HG03342 (cell line): ENCODE results near the gene CLIP4.

Source experiments
- ATAC-seq: cut with Tn5 transposase; IDR thresholded peaks from one replicate; pipeline ENCODE4 v1.9.1; 2021; ENCODE audit warnings: mild to moderate bottlenecking, moderate library complexity; ENCODE audit not compliant: unreplicated experiment

Gene CLIP4

DNA sequence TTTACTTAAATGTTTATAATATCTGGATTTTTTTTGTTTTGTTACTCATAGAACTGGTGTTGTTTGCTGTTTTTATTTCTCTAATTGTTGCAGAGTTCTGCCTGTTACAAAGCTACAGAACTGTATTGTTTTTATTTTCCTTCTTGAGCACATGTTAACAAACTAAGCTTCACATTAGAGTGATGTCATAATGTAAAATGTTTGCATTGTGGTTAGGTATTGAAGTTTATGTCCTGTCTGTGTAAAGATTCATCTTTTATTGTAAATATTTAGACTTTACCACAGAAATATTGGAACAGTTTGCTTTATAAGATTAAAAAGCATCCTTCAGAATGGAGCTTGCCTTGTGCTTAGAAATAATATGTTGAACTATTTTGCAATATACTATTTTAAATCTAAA lies 67.7 kb downstream of the CLIP4 start:
- ATAC-seq, result no peak

- ATAC-seq, result no peak
Measured at GRCh38 chr2:29184531-29184930, 69.3 kb downstream of the CLIP4 start.

- ATAC-seq, result no peak
Measured at GRCh38 chr2:29186817-29187216, 71.6 kb downstream of the CLIP4 start.

DNA sequence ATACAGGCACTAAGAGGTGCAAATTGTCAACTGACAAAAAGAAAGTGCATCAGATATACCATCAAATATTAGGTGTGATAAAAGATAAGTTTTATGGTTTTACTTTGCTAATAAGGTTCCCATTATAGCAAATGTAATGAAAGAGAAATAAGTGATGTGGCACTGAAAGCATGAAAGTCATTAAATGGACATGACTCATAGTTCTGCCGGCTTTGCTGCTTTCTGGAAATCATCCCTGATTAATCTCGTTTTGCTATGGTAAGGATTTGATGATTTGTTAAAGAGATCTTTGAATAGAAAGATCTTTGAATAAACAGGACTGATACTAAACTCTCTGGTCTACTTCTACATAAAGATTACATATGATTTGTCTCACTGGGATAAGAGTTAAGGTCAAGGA lies 72.7 kb downstream of the CLIP4 start:
- no peak for ATAC-seq

GRCh38 chr2:29189052-29189451 lies 73.8 kb downstream of the CLIP4 start:
- ATAC-seq, result no peak

GRCh38 chr2:29191817-29192216 lies 76.6 kb downstream of the CLIP4 start:
- no peak for ATAC-seq

GRCh38 chr2:29192526-29192925 lies 77.3 kb downstream of the CLIP4 start:
- no peak for ATAC-seq

GRCh38 chr2:29193111-29193510 lies 77.9 kb downstream of the CLIP4 start:
- ATAC-seq, result no peak

DNA sequence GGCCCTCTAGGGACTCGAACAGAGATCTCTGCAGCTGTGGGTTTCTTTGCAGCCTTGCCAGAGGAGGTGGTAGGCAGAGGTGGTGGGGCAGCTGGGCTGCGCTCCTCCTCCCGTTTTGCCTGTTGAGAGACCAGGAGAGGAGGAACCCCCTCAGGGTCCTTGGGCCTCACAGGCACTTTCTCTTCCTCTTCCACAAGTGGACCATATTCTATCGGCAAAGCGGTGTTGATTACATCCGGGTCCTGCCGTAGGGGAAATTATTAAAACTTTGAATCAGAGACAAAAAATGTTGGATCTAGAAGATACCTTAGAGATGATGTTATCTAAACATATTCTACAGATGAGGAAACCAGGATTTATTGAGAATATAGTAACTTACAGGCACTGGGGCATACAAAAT lies 78.5 kb downstream of the CLIP4 start:
- no peak for ATAC-seq

DNA sequence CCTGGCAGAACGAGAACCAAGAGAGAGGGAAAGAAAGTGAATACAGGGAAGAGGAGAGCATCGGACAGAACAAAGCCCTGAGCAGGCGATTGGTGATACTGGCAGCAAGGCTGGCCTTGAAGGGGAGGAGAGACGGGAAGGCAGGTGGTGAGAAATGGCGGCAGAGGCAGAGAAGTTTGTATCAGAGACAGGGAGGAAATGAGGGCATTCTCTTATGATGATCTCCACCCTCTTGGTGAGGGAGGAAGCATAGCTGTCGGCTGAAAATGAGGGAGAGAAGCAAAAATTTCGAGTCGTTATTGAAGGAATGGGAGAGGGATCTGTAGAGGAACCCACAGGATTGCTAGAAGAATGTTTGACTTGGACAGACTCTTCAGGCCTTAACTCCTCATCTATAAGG lies 80.6 kb downstream of the CLIP4 start:
- no peak for ATAC-seq

- no peak for ATAC-seq
Measured at GRCh38 chr2:29196792-29197788, 81.9 kb downstream of the CLIP4 start.

- ATAC-seq, result no peak
Measured at GRCh38 chr2:29201979-29202378, 86.8 kb downstream of the CLIP4 start.

DNA sequence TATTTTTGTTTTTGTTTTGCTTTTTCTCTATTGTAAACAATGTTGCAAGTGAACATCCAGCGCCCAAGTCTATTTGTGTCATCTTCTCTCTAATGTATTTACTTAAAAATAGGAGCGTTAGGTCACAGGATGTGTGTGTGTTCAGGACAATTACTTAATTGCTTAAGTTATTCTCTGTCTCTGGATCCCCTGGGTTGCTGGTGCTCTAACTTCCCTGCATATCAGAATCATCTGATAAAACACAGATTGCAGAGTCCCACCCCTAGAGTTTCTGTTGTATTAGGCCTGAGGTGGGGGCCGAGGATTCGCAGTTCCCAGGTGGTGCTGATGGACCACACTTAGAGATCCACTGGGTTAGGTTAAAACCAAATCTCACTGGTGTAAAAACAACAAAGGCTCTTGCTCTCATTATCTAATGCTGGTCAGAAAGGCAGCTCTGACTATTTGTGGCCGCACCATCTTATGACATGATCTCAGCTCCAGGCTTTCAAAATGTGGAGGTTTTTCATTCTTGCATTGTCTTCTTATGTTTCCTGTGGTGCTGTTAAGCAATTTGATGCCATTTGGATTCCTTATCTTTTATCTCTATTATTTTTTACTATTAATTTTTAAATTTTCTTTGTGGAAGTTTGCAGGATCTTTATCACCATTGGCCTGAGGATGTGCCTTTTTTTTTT lies 87.7 kb downstream of the CLIP4 start:
- no peak for ATAC-seq

DNA sequence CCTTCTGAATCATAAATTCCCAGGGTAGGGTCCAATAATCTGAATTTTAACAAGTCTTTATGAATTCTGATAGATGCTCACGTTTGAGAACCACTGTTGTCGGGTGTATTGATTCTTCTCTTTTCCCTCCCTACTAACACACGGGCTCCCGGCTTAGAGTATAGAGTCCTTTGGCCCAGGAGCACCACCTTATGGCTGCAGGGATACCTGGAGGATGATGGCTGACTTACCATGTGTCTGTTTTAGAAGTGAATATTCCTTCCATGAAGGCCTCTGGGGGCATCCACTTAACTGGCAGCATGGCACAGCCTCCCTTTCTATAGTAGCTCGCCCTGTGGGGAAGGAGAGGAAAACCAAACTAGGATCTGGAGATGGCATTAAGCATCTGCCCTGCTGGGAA lies 91.7 kb downstream of the CLIP4 start:
- no peak for ATAC-seq

DNA sequence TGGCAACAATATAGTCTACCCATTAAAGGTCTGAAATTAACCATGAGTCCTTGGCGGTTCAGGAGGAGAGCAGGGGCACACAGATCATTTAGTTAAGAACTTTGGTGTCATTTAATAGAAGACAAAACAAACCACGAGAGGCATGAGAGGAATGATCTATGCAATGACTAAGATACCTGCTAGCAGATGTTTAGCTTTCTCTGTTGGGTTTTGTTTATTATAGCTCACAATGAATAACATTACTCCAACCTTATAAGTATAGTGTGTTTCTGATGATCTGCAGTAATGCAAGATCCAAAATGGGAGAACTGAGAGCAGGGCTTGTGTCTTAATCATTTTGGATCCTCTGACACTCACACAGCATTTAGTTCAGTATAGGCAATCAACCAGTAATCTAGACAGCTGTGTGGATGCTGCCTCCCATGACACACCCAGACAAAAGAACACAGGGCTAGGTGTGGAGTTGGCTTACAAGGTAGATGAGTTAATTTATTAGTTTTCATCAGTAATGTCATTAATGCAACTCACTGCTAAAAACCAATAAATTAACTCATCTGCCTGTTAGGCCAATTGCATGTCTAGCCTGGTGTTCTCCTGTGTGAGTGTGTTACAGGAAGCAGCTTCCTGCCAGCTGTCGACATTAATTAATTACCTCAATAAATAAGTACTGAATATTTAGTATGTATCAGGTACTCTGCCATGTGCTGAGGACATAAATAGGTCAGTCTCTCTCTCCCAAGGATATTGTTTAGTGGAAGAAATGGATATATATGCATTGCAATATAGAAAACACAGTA lies 92.3 kb downstream of the CLIP4 start:
- no peak for ATAC-seq

GRCh38 chr2:29209551-29209950 lies 94.3 kb downstream of the CLIP4 start:
- ATAC-seq, result no peak

GRCh38 chr2:29212009-29212408 lies 96.8 kb downstream of the CLIP4 start:
- no peak for ATAC-seq

DNA sequence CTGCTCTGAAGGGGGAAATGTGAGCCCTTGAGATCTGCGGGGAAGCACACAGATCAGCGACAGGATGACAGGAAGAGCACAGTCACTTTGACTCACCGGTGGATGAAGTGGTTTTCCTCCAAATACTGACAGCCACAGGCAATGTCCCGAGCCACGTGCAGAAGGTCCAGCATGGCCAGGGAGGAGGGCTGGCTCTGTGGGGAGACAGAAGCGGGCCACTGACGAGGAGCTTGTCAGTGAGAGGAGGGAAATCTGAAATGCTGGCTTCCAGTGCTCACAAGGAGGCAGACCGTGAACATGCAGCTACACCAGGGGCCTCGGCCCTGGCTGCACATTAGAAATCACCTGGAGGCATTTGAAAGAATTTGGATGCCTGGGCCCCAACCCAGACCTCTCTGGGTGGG lies 98.7 kb downstream of the CLIP4 start:
- no peak for ATAC-seq

DNA sequence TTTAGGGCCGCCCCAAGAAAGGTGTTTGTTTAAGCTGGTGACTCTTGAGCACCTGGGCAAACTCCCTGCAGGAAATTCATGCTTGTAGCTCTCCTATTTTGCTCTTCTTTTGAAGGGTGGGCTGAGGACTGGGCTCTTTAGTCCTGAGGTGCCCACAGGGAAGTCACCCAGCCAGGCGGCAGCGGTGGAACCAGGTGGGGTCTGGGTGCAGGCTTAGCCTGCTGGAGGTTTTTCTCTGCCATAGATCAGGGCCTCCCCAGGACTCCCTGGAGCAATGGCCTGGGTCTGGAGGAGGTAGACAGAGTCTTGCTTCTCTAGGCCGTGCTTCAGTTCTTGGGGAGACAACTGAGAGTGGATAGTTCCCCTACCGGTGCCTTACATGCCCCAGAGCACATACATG lies 99.9 kb downstream of the CLIP4 start:
- no peak for ATAC-seq

- no peak for ATAC-seq
Measured at GRCh38 chr2:29215739-29216608, 100.8 kb downstream of the CLIP4 start.

GRCh38 chr2:29216609-29216909 lies 101.3 kb downstream of the CLIP4 start:
- ATAC-seq, result no peak
